Left cardiac atrium (tissue), 4 donors: ENCODE results near the gene CEP63. TPM values are rescaled to one million over a fixed set of nuclear protein-coding genes. Genes with fewer than 3 reads are reported as not detected.

Source experiments
- ATAC-seq, 2 donors: fragments of 200-7000 bp; cut with Tn5 transposase; one replicate each; pipeline ENCODE4 v1.9.1; 2020; ENCODE audit warnings: mild to moderate bottlenecking in 2 of 2, moderate library complexity in 2 of 2
- DNase-seq: peaks from one replicate; pipeline ENCODE4 v3.0.0-alpha.2; 2020
- intact Hi-C, 2 donors: fragments of 100-400 bp; cut with DNase I; formaldehyde crosslinking; loops; one replicate each; pipeline versions ENCODE4 v1.14.1 to v1.15.1; 2022 to 2023
- total RNA-seq, 2 donors: library from RNA; stranded (reverse); fragmentation: NEBNext Ultra II Directional; extraction: Animal tissue kit (Norgen Biotek cat#: 25700); gene quantifications; one replicate each; pipeline ENCODE4 v1.2.1, GENCODE V29; 2021
- donor health status: DM: no; HTN: yes; CAD: no.
- donor health status: DM: no; HTN: yes; CAD: no; lungs with severe emphysema.
- donor health status: DM: yes; HTN: yes; CAD: no.
- donor health status: Dilated cardiomyopathy.

The CEP63 gene
- total RNA-seq, 2 donors from 2014 or later = 30.2 to 31.7 TPM

DNA sequence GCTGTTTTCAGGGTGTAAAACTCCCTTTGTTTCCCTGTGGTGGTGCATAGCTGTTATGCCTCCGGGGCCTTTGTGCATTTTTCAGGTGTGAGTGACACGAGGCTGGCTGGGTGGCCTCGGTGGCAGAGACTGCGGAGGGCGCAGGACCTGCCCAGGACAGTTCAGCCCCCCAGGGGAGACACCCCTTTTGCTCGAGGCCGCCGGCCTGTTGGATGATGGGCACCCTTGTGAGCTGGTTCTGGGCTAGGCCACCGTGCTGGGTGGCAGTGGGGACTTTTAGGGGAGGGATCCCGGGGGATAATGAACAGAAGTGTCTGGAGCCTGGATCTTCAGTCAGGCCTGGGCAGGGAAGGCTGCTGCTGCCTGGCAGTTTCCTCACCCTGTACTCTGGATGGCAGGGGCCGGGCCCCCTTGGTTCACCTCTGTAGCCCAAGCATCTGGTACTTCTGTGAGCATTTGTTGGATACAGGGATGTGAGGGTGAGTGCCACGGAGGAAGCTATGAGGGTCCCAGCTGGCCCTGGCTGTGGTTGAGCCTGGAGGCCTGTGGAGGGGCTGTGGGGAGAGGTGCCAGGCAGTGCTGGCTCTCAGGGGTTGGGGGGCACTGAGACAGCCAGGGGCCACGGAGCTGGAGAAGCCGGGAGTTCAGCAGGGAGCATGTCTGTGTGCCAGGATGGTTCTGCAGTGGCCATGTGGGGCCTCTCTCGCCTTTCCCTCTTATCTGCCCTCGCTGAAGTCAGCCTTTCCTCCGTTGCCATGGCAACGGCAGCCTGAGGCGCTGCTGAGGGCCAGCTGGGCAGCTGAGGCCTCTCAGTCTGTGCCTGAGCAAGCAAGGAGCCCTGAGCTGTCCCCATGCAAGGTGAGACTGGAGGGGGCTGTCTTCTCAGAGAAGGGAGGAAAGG lies 115.9 kb downstream of the CEP63 start:
- intact Hi-C loops = loop anchor here (2.0 to 10.0 kb wide), 4 partner anchors 153 to 1293 kb away; no protein-coding TSS in a partner anchor
- peak in 1 of 2 donors; percentile 39 for ATAC-seq
- peak; percentile 36 for DNase-seq

DNA sequence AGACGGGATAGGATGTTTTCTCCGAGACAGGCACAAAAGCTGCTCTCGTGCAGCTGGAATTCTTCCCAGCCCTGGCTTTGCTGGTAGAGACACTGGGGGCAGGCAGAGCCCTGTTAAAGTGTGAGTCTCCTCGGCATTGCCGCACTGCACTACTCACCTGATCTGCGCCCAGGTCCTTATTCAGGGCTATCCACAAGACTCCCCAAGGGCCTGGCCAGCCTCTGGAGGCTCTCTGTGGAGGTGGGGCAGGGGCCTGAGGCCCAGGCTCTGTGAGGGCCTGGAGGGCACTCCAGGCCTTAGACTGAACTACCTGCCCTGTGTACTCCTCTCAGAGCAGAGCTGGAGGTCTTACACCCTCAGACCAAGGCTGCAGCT lies 116.6 kb downstream of the CEP63 start:
- ATAC-seq = no peak
- no peak for DNase-seq
- intact Hi-C loops = loop anchor here (5.0 to 10.0 kb wide), 3 partner anchors 152 to 1292 kb away; no protein-coding TSS in a partner anchor

GRCh38 chr3:134603480-134603879 lies 117.6 kb downstream of the CEP63 start:
- ATAC-seq (no peak), DNase-seq (no peak)
- intact Hi-C loops = loop anchor here (5.0 to 10.0 kb wide), 3 partner anchors 151 to 1291 kb away; no protein-coding TSS in a partner anchor

DNA sequence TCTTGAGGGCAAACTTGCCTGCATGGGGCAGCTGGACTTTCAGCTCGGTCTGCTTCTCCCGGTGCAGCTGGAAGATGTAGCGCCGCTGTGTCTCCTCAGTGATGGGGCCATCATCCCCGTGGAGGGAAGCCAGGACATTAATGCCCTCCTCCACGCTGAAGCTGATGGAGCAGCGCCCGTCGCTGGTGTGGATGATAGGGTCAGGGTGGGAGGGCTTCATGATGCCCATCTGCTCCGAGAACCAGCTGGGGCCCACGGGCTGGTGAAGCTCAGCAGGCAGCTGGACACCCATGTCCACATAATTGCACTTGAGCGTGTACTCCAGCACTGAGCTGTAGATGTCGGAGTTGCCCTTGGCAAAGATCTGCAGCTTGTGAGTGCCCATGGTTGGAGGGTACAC lies 118.1 kb downstream of the CEP63 start:
- DNase-seq (no peak), ATAC-seq (no peak)
- intact Hi-C loops = loop anchor here (5.0 to 10.0 kb wide), 3 partner anchors 151 to 1291 kb away; no protein-coding TSS in a partner anchor

- intact Hi-C loops = loop anchor here (10.0 kb wide), 2 partner anchors 149 to 1289 kb away; no protein-coding TSS in a partner anchor
These were observed 119.7 kb downstream of the CEP63 start for GRCh38 chr3:134605556-134605955.

DNA sequence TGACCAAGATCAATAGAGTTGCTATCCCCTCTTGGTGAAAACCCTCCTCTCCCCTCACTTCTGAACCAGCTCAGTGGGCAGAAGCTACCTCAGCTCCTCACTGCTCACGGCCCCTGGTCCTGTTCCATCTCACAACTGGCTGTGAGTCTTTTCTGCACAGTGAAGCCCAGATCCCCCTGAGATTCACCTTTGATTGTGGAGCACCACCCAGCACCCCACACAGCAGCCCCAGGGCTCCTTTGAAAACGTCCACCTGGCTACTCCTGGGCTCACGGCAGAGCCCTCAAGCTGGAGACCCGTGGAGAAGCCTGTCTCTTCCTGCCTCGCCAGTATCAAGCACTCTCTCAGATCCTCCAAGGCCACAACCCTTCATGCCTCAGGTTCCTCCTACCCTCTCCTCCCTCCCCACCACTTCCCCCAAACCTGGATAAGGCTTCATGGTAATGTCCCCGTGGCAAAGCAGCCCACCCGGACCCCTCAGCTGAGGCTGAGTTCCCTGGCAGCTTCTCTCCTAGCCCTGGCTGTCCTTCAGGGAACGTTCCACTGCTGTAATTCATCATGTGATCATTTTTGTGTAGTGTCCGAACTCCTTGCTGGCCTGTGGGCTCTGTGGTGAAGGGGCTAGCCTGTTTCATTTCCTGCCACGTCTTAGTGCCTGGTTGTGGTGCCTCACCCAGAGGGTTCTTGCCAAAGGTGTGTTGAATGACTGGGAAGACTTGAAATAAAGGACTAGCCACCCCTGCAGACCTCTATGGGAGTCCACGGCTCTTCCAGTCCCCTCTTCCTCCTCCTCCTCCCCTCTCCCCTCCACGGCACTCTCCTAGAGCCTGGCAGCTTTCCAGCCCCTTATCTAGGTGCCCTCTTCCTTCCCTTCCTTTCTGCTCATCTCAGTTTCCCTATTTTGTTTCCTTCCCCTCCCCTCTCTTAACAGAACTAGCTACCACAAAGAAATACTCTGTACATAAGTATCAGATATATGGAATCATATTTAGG lies 120.5 kb downstream of the CEP63 start:
- no peak for DNase-seq
- intact Hi-C loops = loop anchor here (10.0 kb wide), 2 partner anchors 148 to 1288 kb away; no protein-coding TSS in a partner anchor
- no peak for ATAC-seq

More at GRCh38 chr3:134605556-134605955, 119.7 kb downstream of the CEP63 start:
- DNase-seq (no peak), ATAC-seq (no peak)

DNA sequence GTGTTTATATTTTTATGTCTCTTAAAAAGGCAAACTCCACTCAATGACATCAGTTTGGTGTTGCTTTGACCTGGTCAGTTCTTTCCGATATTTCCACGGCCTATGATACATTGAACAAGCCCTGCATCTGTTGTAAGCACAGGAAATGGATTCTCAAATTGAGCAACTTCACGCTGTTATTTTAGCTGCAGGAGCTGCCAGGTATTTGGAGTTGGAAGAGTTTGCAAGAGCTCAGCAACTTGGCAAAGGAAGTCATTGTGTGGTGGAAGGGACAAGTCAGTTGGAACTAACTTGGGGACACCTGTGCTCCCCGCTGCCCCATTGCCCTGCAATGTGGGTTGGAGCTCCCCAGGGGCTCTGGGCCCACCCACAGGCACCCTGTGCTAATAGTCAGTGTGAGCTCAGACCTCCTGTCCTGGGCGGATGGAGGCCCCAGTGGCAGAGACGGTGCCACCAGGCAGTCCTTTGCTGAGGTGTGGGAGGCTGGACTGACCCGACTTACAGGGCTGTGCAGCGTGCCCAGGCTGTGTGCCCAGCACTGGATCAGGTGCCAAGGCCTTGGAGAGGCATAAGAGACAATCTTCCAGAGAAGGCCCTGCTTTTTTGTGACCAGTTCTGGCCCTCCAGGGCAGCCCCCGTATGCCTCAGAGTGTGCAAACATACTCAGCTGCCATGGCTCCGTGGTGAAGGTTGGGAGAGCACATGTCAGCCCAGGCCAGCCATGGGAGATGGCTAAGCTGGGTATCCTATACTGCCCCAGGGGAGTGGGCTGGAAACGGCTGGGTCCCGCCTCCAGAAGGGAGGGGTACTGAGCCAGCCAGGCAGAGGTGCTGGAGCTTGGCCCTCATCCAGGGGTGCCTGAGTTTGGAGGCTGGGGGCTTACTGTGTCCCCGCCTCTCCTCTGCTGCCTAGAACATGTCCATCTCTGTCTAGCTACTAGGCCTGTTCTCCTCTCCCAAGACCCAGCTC lies 121.5 kb downstream of the CEP63 start:
- DNase-seq = no peak
- no peak for ATAC-seq
- intact Hi-C loops = loop anchor here (10.0 kb wide), 2 partner anchors 147 to 1287 kb away; no protein-coding TSS in a partner anchor

GRCh38 chr3:134608023-134608770 lies 122.3 kb downstream of the CEP63 start:
- ATAC-seq (no peak), DNase-seq (no peak)
- intact Hi-C loops = loop anchor here (10.0 kb wide), 2 partner anchors 147 to 1287 kb away; no protein-coding TSS in a partner anchor

- DNase-seq = no peak
- ATAC-seq = no peak
- intact Hi-C loops = loop anchor here (10.0 kb wide), 2 partner anchors 146 to 1286 kb away; no protein-coding TSS in a partner anchor
These were observed 123.0 kb downstream of the CEP63 start for GRCh38 chr3:134608771-134609435.

DNA sequence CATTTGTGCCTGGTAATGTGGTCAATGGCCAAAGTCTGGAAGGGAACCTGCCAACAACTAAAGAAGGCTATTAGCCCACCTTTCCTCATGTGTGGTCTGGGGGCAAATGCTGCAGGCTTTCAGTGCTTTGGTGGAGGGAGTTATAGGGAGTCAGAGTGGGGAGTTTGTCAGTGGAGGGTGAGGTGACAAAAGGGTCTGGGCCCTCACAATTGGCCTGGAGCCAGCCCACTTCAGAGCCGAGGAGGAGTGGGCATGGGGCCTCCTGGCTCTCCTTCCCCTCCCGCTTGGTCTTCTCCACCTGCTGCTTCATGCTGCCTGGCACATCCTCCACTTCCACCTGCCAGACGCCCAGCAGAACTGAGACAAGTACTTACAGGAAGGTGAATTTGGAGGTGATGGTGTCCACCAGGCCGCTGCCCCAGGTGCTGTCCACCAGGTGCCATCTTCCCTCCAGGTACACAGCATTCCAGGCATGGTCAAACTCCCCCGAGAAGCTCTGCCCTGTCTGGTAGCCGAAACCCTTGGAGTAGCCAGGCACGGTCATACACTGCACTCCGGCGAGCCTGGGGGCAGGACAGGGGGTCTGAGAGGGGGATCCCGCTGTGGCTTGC lies 124.1 kb downstream of the CEP63 start:
- DNase-seq = no peak
- ATAC-seq = no peak
- intact Hi-C loops = loop anchor here (10.0 kb wide), 2 partner anchors 145 to 1285 kb away; no protein-coding TSS in a partner anchor

DNA sequence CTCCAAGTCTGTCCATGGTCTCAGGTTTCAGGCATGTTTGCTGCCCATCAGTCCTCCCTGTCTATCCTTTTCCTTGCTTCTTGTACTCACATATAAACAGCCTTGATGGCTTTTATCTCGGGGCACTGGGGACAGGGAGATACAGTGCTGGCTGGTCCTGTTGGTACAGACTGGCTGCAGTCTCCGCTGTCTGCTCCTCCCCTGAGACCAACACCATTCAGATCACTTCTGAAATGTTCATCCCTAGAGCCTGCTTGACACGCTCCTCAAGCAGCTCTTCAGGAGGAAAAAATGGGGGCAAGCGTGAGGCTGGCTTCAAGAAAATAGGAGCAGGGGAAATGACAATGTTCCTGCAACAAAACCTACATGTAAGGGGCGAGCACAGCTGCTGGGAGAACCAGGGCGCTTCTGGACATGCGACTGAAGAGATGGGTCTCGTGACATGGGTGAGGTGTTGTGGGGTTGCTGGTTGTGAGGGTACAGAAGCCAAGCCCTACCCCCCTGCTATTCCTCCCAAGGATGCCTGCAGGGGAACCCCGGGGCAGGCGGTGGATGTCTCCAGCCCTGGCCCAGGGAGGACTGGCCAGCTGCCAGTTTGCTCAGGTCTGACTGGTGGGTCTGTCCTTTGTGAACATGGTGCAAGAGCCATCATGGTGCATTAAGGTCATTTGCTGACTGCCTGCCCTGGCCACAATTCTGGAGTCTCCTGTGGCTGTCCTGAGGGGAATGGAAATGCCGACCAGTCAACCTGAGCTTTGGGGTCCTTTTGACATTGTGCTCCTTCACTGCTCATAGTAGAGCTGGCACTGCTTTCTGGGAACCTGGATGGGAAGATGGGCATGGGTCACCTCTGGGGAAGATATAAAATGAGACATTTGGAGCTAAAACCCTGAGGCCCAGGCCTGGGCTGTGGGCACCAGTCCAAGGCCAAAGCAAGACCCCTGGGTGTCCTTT lies 124.9 kb downstream of the CEP63 start:
- intact Hi-C loops = no loop called here

GRCh38 chr3:134611516-134611915 lies 125.7 kb downstream of the CEP63 start:
- intact Hi-C loops = no loop called here
- DNase-seq (no peak), ATAC-seq (no peak)

More for the DNA sequence above, 124.9 kb downstream of the CEP63 start:
- ATAC-seq (no peak), DNase-seq (no peak)

- DNase-seq (no peak), ATAC-seq (no peak)
- intact Hi-C loops = no loop called here
These were observed 127.2 kb downstream of the CEP63 start for GRCh38 chr3:134613006-134613520.

DNA sequence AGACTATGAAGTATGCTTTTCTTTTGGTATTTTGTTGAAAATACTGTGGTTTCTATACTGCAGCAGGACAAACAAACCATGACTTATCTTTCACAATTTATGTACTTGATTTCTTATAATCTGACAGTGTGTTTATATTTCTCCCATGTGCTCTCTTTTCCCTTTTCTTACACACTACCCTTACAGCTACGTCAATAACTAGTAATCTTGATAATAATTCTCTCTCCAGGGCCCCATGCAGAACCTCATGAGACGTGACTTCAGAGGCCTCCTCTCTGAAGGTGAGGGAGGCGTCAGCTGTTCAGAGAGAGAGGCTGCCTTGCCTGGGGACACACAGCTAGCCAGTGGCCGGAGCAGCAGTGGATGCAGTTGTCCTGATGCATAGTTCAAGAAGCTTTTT lies 129.1 kb downstream of the CEP63 start:
- intact Hi-C loops = no loop called here
- ATAC-seq (no peak), DNase-seq (no peak)

GRCh38 chr3:134615743-134616142 lies 129.9 kb downstream of the CEP63 start:
- DNase-seq (no peak), ATAC-seq (no peak)
- intact Hi-C loops = no loop called here
